HG03378 (cell line): ENCODE measurements around the gene IL31.

Experiments used
- ATAC-seq: cut with Tn5 transposase; IDR thresholded peaks from one replicate; pipeline ENCODE4 v1.9.1; 2021; ENCODE audit warnings: mild to moderate bottlenecking, moderate library complexity; ENCODE audit not compliant: unreplicated experiment

Gene IL31

DNA sequence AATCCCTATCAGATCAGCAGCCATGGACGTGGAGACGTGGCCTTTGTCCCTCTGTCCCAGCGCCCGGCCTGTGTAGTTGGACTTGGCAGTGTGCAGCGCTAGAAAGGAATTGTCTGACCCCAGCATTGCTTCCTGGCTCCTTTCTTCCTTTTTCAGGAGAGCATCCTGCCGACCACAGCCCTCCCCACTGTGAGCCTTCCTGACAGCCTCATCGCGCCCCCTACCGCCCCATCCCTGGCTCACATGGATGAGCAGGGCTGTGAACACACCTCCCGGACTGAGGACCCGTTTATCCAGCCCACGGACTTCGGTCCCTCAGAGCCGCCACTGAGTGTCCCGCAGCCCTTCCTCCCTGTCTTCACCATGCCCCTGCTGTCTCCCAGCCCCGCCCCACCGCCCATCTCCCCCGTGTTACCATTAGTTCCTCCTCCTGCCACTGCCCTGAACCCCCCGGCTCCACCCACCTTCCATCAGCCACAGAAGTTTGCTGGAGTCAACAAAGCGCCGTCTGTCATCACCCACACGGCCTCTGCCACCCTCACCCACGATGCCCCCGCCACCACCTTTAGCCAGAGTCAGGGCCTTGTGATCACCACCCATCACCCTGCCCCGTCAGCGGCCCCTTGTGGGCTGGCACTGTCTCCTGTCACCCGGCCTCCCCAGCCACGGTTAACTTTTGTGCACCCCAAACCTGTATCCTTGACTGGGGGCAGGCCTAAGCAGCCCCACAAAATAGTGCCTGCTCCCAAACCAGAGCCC, 40.6 kb downstream of the IL31 start:
- no peak for ATAC-seq

DNA sequence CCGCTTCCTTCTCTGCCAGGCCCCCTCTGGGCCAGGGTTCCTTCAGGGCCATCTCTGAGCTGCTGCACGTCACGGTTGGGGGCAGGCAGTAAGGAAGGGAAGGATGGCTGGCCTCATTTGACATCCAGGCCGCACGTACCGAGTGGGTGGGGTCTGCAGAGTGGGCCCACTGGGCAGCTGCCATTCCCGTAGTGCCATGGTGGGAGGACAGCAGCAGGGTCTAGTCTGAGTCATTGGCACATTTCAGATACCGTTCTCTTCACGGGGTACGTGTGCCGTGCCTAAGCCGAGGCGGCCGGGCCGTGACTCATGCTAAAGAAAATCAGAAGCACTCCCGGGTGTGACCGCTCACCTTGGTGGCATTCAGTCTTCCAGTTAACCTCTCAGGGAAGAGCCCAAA, 43.9 kb downstream of the IL31 start:
- no peak for ATAC-seq

DNA sequence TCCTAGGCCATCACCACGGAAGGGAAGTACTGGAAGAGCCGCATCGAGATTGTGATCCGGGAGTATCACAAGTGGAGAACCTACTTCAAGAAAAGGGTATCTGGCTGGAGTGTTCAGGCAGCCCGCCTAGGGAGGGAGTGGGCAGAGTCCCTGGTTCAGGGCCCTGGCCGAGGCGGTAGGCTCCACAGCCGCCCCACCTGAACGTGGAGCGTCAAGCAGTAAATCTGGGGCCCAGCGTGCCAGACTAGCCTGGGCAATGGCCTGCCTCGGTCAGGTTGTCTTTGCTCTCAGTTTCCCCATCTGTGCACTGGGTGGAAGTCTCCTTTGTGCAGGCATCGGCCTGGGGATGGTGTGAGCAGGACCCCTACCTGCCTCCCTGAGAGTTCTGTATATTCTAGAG, 44.9 kb downstream of the IL31 start:
- ATAC-seq = no peak

DNA sequence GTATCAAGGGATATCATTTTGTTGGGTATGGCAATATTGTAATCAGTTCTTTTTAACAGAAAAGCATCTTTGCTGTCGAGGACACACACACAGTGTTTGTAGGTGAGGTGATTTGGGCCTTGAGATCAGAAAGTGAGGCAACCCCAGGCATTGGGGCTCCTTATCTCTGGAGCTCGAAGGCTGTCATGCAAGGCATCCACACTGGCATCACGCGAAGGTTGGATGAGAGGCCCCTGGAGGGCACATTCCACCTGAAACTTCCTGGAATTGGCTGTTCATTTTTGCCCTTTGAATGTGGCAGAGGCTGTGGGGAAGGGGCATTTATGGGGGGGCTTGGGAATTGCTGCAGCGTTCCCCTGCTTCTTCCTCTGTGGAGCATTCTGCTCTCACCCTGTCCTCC, 45.5 kb downstream of the IL31 start:
- no peak for ATAC-seq

DNA sequence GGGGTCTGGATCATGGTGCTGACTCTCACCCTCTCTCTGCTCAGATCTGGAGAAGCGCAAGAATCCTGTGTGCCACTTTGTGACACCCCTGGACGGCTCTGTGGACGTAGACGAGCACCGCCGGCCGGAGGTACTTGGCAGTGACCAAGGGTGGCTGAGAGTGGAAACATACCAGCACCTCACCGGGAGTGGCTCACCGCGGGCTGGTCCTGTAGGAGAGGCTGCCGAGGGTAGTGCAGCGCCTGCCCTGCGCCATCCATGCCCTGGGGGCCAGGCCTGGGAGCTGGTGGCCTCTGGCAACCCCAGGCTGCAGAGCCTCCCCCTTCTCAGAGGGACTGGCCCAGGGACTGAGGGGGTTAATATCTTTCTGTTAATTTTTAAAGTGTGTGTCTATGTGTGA, 46.2 kb downstream of the IL31 start:
- no peak for ATAC-seq

DNA sequence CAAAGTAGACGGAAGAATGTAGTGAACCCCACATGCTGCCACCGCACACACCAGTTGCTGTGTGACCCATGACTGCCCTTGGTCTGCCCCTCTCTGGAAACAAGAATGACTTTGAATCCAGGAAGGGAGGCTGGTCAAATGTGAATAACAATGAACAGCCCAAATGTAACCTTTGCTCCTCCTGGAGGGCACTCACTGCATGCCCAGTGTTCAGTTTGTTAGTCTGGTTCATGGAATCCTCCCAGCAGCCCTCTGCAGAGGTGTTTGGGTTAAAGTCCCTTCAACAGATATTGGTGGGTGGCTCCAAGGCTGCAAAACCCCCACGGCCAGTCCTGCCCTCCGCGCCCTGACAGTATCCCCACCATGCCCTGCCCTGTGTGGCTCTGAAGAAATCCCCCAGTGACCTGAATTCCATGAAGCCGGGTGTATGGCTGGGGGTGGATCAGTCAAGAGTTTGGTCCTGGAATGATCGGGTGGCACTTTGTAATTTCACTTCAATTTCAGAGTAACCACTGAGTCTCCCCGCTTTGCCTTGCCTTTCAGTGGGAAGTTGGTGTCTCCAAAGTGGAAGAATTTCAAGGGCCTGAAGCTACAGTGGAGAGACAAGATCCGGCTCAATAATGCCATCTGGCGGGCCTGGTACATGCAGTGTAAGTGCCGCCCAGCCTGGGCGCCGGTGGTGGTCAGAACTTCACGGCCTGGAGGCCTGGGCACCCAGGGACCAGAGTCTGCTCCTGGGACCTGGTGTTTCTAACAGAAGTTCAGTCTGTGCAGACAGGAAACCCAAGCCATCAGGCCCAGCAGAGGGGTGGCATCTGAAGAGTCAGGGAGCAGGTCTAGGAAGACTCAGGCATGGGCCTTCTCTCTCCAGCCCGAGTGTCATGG, 47.1 kb downstream of the IL31 start:
- no peak for ATAC-seq

DNA sequence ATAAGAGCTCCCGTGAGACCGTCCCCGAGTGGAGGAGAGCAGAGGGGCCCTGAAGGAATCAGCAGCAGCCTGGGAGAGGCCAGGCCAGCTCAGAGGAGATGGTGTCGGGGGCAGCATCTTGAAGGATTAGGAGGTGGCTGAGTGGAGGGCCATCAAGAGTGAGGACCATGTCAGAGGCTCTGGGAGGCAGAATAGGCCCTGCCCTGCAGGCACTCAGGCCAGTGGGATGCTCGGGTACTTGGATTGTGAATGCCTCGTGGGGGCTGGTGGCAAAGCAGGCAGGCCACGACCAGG, 47.7 kb downstream of the IL31 start:
- no peak for ATAC-seq

DNA sequence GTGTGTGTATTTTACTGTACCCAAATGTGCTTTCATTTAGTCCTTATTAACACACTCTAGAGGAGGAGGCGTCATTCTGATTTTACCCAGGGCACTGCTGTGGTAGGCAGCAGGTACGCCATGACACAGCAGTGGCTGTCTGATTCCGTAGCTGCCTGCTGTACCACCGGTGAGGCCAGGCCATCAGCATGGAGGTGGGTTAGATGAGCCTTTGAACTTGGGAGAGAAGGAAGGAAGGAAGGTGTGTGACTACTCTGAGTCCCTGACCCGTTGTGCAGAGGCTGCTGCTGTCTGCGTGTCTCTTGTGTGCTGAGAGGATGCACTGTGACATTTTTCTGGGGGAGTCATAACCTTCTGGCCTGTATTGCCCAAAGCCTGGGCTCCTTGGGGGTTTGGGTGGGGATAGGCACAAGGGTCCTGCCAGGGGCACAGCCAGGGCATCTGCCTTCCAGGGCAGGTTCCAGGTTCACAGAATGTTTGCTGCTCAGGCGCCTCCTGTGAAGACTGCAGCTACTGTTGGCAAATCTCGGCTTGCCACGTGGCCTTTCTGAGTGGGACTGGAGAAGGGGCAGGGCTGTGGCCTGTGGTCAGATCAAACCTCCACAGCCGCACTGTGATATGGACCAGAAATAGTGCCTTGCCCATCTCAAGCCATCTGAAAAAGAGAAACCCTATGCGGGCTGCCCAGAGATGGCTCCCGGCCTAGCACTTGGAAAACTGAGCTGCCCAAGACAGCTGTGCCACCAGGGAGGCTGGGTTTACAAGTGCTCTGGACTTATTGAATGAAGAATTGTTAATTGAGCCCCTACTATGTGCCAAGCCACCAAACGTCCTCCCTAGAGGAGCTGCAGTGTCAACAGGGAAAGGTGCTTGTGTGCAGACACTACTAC, 48.3 kb downstream of the IL31 start:
- ATAC-seq = no peak

DNA sequence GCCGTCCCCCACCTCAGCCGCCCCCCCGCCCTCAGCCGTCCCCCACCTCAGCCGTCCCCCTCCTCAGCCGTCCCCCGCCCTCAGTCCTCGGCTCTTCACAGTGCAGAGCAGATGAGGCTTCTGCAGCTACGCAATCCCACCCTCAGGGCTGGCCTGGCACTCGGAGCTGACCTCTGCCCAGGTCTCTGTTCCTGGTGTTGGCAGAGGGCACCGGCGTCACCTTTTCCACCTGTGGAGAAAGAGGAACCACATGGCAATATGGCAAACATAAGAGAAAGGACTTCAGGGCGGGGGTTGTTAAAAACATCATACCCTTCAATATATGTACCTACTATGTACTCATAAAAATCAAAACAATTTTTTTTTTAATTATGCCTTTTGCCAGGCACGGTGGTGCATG, 49.7 kb downstream of the IL31 start:
- no peak for ATAC-seq

DNA sequence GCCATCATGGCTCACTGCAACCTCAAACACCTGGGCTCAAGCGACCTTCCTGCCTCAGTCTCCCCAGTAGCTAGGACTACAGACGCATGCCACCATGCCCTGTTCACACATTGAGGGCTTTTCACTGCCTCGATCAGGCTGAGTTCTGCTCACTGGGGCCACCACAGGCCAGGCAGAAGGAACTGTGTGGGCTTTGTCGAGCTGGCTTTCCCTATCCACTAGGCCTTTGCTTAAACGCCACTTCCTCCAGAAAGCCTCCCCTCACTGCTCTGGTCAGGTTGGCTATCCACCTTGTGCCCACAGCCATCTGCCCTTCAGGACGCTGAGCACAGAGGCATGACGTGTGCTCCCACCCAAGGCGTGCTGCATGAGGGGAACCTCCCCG, 50.3 kb downstream of the IL31 start:
- no peak for ATAC-seq

DNA sequence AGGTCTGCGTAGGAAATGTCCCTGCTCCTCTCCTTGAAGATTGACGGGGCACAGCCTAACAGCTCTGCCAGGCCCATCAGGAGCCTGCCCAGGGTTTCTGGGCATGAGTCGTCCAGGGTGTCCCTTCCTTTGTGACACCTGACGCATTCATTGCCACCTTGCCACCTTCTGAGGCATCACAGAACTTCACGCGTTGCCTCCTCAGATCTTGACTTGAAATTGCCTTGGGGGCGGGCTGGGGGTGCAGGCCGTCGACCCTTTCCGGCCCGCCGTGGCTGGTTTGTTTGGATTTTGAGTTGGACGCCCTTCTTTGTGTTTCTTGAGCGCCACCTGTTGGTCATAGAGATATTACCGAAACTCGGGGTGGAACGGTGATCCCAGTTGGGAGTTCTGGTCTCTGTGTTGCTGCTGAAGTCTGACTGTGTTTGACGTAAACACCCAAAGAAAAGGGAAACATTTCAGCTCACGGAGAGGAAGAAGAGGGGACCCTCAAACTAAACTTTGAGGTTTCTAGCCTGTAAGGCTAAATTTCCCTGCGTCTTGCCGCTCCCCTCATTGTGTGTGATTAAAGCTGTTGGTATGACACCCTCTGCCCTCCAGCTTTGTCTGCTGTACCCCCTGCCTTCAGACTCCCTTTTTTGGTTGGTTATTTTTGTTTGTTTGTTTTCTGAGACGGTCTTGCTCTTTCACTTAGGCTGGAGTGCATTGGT, 50.8 kb downstream of the IL31 start:
- no peak for ATAC-seq
